Measurements from ENCODE around the gene ZNF268.

The ZNF268 gene

DNA sequence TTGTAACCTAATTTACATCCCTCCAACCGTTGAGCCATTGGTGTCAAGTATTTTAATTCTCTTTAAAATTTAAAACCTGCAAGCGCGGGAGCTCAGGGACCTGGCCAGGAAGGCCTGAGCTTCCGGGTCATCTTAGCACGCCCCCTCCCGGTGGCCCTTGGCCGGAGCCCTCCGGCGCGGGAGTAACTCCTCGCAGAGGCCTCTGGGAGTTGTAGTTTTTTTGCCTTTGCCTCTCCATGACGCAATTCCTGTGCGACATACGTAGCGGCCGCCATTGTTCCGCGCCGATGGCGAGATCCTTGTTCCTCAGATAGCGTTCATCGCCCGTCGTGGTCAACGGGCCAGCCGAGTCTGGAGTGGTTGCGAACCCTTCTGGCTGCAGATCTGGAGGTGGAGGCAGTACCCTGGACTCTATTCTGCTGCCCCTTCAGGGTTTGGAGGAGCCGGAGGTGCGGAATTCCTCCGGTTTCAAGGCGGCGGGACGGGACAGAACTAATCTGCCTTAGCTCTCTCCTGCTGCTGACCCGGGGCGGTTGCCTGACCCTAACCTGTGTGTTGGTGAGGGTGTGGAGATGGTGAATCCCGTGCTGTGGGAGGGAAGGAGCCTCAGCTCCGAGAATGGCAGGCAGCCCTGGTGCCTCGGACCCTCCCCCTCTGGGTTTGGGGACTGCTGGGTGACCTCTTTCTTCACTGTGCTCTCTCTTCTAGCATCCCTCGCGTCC, at the start of gene ZNF268:
Gene ZNF268, plus strand, starts transcription at position 258 of the 722 bp plus-strand sequence. CDS start 503 bp downstream, outside the sequence.
- DNase-seq (ENCODE audit: low read depth, low spot score), result peak; percentile 83

DNA sequence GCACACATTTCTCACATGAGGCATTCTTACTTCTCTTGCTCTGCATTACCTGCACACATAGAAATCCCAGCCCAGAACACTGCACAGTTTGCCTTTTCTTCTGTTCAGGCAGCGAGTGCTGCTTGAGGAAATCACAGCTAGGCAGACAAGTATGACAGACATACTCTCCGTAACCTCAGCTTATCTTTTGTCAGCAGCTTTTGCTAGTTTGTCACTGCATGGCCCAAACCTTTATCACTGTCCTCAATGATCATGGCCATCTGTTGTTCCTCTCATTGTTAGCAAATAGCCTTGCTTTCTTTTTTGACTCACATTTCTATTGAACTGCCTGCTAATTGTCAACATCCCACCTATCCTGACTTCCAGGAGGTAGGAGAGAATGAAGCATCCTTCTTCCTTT, 45.5 kb upstream of the ZNF268 start:
- no peak for DNase-seq (ENCODE audit: low read depth, low spot score)

DNA sequence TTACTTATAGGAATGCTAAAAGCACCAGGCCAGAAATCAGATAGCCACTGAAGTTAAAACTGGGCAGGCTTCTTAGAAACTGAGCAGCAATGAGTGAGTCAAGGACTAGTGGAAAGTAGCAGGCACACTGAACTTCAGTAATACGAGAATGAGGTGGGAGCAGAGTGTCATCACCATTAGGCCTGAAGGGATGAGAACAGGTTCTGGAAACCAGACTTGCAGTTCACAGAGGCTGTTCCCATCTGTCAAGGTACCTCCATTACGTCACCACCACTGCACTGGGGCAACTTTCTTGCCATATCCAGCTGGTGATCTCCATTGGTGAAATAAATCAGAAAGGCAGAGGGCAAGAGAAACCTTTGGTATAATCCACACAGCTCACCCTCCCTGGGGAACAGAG, 35.3 kb upstream of the ZNF268 start:
- no peak for DNase-seq (ENCODE audit: low read depth, low spot score)

DNA sequence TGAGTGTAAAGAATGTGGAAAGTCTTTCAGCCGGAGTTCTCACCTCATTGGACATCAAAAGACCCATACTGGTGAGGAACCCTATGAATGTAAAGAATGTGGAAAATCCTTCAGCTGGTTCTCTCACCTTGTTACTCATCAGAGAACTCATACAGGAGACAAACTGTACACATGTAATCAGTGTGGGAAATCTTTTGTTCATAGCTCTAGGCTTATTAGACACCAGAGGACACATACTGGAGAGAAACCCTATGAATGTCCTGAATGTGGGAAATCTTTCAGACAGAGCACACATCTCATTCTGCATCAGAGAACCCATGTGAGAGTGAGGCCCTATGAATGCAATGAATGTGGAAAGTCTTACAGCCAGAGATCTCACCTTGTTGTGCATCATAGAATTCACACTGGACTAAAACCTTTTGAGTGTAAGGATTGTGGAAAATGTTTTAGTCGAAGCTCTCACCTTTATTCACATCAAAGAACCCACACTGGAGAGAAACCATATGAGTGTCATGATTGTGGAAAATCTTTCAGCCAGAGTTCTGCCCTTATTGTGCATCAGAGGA, 25.1 kb upstream of the ZNF268 start:
- no peak for DNase-seq (ENCODE audit: low read depth, low spot score)

DNA sequence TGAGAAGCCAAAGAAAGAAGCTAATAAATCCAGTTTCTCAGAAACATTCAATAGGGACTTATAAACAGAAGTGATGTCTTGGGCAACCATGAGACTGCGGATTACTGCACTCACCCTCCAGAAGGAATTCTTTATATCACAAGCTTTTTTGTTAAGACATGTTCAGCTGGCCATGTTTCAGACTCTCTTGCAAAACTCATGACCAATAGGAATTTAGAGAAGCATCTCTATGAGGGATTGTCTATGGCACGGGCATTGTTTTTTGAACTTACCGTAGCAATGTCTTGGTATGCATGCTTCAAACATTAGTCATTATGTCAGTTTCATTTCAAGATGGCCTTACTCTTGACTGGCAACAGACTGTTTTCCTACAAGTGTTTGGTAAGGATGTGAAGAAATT, 15.5 kb upstream of the ZNF268 start:
- no peak for DNase-seq (ENCODE audit: low read depth, low spot score)

DNA sequence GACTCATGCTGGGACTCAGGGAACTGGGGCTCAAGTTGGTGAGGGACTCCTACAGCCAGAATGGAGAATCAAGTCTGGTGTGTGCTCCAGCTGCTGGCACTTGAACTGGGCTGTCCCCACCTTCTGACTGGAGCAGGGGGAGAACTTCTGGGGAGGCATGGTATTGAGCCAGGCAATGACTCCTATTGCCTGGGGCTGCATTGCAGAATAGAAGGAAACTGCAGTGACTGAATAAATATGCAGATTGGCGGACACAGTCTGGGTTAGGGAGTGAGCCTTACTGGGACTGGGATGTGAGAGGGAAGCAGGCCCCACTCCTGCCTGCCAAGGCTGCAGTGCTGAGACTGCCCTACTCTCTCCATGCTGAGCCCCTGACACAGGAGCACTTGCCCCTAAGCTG, 8.8 kb upstream of the ZNF268 start:
- DNase-seq (ENCODE audit: low read depth, low spot score), result no peak

DNA sequence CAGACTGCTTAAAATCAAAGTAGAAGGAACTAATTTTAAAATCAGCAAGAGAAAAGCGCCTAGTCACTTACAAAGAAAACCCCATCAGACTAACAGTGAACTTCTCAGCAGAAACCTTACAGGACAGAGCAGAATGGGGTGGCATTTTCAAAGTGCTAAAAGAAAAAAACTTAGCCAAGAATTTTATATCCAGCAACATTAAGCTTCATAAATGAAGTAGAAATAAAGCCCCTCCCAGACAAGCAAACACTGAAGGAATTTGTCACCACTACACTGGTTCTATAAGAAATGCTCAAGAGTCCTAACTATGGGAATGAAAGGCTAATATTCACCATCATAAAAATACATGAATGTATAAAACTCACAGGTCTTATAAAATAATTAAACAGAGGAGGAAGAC, 6.4 kb upstream of the ZNF268 start:
- no peak for DNase-seq (ENCODE audit: low read depth, low spot score)

DNA sequence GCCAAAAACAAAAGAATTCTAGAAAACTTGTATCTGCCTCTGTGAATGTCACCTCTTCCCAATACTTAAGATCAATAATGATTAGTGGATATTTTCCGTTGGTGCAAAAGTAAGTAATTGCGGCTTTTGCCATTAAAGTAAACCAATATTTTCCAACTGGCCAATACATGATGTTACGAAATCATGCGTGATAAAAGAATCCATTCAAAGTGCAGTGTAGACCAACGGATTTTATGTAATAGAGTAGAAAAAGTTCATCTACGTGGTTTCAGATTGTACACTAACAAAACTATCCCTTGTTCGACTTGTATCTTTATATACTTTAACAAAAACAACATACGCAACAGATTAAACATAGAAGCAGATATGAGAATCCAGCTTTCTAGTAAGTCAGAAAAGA, 626 bp upstream of the ZNF268 start:
- no peak for DNase-seq (ENCODE audit: low read depth, low spot score)

DNA sequence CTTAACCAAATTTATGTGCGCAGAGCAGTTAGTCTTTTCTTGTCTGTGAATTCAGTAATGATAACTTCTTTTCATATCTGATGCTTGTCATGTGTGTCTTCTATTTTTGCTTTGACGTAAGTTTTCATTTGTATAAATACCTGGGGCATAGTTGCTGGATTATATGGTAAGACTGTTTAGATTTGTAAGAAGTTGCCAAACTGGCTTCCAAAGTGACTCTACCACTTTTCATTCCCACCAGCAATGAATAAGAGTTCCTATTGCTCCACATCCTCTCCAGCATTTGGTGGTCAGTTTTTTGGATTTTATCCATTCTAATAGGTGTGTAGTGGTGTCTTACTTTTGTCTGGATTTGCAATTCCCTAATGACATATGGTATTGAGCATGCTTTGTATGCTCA, 8.9 kb downstream of the ZNF268 start:
- no peak for DNase-seq (ENCODE audit: low read depth, low spot score)

DNA sequence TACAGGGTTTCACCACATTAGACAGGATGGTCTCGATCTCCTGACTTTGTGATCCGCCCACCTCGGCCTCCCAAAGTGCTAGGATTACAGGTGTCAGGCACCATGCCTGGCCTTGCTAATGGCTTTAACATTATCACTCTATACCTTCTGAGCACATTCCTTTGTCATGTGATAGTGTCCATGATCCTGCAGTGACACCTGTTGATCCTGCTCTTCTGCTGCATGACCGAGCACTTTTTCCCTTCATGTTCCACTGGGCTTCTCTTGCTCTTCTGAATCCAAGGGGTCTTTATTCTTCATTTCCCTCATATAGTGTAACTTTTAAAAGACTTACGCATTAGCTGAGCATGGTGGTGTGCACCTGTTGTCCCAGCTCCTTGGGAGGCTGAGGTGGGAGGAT, 11.6 kb downstream of the ZNF268 start:
- DNase-seq (ENCODE audit: low read depth, low spot score), result no peak

DNA sequence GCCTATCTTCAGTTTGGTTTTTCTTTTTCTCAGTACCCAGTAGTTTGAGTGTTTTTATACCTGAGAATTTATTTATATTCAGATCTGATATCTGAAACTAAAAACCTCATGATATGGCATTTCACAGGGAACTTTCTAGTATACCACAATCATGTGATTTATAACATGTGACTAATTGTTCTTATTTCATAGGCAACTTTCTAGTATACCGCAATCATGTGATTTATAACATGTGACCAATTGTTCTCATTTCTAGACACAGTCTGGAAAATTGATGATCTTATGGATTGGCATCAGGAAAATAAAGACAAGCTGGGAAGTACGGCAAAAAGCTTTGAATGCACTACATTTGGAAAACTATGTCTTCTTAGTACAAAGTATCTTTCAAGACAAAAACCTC, 20.6 kb downstream of the ZNF268 start:
- no peak for DNase-seq (ENCODE audit: low read depth, low spot score)

DNA sequence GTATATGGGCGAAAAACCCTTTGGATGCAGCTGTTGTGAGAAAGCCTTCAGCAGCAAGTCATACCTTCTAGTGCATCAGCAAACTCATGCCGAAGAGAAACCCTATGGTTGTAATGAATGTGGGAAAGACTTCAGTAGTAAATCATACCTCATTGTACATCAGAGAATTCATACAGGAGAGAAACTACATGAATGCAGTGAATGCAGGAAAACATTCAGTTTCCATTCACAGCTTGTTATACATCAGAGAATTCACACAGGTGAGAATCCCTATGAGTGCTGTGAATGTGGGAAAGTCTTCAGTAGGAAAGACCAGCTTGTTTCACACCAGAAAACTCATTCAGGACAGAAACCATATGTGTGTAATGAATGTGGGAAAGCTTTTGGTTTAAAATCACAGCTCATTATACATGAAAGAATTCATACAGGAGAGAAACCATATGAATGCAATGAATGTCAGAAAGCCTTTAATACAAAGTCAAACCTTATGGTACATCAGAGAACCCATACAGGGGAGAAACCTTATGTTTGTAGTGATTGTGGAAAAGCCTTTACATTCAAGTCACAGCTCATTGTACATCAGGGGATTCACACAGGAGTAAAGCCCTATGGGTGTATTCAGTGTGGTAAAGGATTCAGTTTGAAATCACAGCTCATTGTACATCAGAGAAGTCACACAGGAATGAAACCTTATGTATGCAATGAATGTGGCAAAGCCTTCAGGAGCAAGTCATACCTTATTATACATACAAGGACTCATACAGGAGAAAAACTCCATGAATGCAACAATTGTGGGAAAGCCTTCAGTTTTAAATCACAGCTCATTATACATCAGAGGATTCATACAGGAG, 21.4 kb downstream of the ZNF268 start:
- no peak for DNase-seq (ENCODE audit: low read depth, low spot score)

DNA sequence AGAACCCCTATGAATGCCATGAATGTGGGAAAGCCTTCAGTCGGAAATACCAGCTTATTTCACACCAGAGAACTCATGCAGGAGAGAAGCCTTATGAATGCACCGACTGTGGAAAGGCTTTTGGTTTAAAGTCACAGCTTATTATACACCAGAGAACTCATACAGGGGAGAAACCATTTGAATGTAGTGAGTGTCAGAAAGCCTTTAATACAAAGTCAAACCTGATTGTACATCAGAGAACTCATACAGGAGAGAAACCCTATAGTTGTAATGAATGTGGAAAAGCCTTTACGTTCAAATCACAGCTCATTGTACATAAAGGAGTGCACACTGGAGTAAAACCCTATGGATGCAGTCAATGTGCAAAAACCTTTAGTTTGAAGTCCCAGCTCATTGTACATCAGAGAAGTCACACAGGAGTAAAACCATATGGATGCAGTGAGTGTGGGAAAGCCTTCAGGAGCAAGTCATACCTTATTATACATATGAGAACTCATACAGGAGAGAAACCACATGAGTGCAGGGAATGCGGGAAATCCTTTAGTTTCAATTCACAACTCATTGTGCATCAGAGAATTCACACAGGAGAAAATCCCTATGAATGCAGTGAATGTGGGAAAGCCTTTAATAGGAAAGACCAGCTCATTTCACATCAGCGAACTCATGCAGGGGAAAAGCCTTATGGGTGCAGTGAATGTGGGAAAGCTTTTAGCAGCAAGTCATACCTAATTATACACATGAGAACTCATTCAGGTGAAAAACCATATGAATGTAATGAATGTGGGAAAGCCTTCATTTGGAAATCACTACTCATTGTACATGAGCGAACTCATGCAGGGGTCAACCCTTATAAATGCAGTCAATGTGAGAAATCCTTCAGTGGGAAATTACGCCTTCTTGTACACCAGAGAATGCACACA, 22.3 kb downstream of the ZNF268 start:
- no peak for DNase-seq (ENCODE audit: low read depth, low spot score)

DNA sequence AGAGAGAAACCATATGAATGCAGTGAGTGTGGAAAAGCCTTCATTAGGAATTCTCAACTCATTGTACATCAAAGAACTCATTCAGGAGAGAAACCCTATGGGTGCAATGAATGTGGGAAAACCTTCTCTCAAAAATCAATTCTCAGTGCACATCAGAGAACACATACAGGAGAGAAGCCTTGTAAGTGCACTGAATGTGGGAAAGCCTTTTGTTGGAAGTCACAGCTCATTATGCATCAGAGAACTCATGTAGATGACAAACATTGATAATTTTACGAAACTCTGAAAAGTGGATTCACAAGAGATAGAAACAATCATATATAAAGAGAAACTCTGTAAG, 22.9 kb downstream of the ZNF268 start:
- DNase-seq (ENCODE audit: low read depth, low spot score), result no peak

DNA sequence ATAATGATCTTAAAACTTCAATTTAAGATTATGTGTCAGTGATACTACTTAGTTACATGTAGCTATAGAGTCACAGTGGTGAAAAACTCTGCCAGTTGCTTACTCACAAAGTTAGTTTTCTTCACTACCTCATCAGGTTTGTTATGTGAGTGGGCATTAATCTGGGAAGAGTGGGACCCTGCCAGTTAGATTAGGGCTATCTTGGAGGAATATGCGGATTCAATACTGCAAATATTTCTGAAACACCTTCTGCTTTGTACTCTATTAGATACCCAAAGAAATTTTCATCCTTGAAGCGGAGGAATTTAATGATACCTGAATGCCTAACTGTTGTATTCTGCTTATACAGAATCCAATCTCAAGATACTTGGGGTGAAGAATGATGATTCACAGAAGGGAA, 25.1 kb downstream of the ZNF268 start:
- no peak for DNase-seq (ENCODE audit: low read depth, low spot score)

DNA sequence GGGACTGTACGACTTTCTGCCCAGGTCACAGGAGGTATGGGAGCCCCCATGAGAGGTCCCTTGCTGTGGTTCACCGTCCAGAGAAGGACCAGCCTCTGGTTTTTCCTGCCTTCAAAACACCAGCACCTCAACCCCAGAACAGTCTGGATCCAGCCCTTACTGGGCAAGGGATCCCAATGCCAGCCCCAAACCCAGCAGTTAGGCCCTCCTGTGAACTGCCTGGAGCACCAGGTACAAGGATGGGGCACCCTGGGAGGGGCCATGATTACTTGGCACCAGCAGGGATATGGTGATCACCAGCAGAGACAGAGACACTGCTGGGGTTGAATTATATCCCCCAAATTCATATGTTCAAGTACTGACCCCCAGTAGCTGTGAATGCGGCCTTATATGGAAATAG, 34.4 kb downstream of the ZNF268 start:
- DNase-seq (ENCODE audit: low read depth, low spot score), result no peak

DNA sequence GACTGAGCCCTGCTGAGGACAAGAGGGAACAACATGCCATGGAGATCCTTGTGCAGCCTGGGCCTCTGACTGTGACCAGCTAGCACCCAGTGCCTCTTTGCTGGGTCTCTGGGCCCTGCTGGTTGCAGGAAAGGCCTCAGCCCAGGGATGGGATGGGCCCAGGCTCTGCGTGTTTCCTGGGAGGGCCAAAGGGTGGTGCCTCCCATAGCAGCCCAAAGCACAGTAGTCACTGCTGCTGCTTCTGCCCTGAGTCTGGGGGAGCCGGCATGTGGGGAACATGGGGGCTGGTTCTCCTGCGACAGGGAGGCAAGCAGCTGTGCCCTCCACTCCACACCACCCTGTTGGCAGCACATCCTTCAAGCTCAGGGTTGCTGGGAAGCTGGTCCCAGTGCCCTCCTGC, 35.9 kb downstream of the ZNF268 start:
- DNase-seq (ENCODE audit: low read depth, low spot score), result no peak

DNA sequence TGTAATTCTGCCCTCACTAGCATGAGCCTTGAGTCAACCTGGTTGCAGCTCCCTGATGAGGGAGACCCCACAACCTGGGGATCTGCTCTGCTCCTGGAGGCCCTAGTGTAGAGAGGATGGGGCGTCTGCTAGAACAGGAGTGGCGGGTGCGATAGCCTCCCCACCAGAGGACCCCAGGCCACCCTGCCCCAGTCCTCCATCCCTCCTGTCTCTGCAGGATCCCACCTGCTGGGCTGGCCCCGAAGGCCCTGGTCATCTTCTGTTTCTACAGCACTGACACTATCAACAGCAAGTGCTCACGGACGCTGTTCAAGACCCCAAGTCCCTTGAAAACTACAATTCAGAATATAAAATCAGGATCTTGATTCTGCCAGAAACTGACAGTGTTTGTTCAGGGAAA, 39.2 kb downstream of the ZNF268 start:
- no peak for DNase-seq (ENCODE audit: low read depth, low spot score)

DNA sequence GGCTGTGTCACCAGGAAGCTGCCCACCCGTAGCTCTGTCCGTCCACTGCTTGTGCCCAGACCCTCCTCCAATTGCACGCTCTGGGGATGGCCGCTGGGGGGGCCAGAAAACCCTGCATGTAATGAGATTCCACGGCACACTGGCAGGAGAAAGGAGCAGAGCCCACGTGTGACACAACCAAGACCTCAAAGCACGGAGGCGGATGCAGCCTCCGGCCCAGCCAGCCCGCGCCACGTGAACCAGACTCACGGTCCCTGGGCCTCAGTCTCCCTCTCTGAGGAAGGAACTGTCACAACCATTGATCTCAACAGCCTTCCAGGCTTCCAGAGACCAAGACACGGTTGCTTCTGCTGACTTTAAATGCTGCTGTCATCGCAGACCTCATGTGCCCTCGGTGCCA, 39.9 kb downstream of the ZNF268 start:
- no peak for DNase-seq (ENCODE audit: low read depth, low spot score)

DNA sequence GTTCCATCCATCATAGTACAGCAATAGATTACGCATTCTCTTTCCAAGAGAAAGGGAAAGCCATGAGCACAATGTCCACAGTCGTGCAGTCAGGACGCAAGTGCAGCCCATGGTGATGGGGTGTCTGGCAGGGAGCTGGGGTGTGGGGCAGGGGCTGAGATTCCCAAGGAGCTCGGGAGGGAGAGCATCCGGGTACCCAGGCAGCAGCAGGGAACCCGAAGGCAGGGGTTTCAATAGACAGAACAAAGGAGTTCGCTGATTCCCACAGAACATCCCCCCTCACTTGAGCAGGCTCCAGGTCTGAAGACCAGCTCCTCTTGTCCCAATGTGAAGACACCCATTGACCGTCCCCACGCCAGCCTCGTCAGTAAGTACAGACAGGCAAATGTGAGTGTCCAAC, 40.9 kb downstream of the ZNF268 start:
- DNase-seq (ENCODE audit: low read depth, low spot score), result no peak

DNA sequence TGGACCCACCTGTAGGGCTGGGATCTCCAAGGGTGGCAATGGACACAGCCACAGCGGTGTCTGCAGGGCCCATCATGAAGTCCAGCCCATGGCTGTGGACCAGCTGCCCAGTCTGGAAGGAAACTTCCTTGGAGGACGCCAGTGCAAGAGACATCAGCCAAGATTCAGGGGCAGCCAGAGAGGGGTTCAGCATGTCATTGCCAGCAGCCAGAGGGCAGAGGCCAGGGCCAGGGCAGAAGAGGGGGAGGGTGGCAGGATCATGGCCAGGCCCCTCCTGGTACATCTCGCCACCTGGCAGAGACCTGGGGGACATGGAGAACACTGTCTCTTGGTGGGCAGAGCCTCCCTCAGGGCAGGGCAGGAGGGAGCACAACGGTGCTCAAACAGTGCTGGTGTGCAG, 44.2 kb downstream of the ZNF268 start:
- DNase-seq (ENCODE audit: low read depth, low spot score), result no peak

DNA sequence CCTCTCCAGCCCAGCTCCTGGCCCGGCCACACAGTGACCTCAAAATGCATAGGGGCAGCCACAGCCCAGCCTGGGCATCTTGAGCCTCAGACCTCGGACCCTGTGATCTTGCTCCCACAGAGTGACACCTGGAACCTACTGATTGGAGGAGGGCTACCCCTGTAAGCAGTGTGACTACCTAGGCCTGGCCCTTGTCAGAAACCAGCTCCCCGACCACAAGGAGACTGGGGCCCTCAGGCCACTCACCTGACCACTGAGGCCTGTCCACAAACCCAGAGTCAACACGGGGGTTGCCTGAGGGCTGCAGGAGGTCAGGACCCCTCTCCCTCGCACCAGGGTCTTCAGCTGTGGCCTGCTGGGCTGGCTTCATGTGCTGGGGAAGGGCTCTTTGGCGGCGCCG, 45.4 kb downstream of the ZNF268 start:
- DNase-seq (ENCODE audit: low read depth, low spot score), result no peak

All from smooth muscle cell of the brain vasculature (primary cell).